Lung microvascular endothelial cell (primary cell): ENCODE data around the gene AGO4. TPM values are rescaled to one million over a fixed set of nuclear protein-coding genes. Genes with fewer than 3 reads are reported as not detected.

Experiments used
- DNase-seq, 2 donors: peaks; one replicate each; pipeline versions ENCODE4 v3.0.0 to v3.0.0-alpha.2; 2010; ENCODE audit warnings: low read depth in 2 of 2
- total RNA-seq: library from RNA; depleted of rRNA; stranded (reverse); fragments of >200 nt; gene quantifications from 2 replicates; pipeline ENCODE4 v1.2.1, GENCODE V29; 2014

AGO4 gene
- total RNA-seq, 1 donor from 2014 or later = 37.9 TPM

GRCh38 chr1:35894183-35894582 is 86.4 kb downstream of the AGO4 start:
- peak; percentile 16 to 32 for DNase-seq

- no peak for DNase-seq
Measured at GRCh38 chr1:35894656-35895055, 86.8 kb downstream of the AGO4 start.

- peak in 1 of 2 donors; percentile 23 for DNase-seq
Measured at GRCh38 chr1:35899941-35900340, 92.1 kb downstream of the AGO4 start.

- no peak for DNase-seq
Measured at GRCh38 chr1:35901235-35901634, 93.4 kb downstream of the AGO4 start.

- no peak for DNase-seq
Measured at GRCh38 chr1:35902671-35903070, 94.9 kb downstream of the AGO4 start.

Other genes starting within 250 kb of the AGO4 start
- gene TFAP2E, start 234.7 kb upstream of the AGO4 start, total RNA-seq = under 0.01 TPM in 2 replicates
- 13.5 and 17.9 TPM in 2 replicates for gene PSMB2, start 166.5 kb upstream of the AGO4 start, total RNA-seq
- 12.2 and 17.1 TPM in 2 replicates for gene C1orf216, start 89.1 kb upstream of the AGO4 start, total RNA-seq
- 3.0 and 7.6 TPM in 2 replicates for gene CLSPN, start 38.0 kb upstream of the AGO4 start, total RNA-seq
- 8.1 and 8.3 TPM in 2 replicates for gene AGO1, start 75.2 kb downstream of the AGO4 start, total RNA-seq
- 5.0 and 8.5 TPM in 2 replicates for gene AGO3, start 123.1 kb downstream of the AGO4 start, total RNA-seq